Gastroesophageal sphincter (tissue), 4 donors: Measurements from ENCODE around the gene MMP25. TPM values are rescaled to one million over a fixed set of nuclear protein-coding genes. Genes with fewer than 3 reads are reported as not detected.

Experiments used
- ATAC-seq: fragments of 150-250 bp; one replicate; pipeline ENCODE4 v1.9.1; 2016; ENCODE audit warnings: mild to moderate bottlenecking, moderate library complexity
- H3K27ac ChIP-seq, 4 donors: fragments of 200-600 bp; sonication (generic) in 3 of 4; 1 replicate in 3 of 4; 2 replicates in 1 of 4; pipeline ENCODE4 v1.5.1; 2016 to 2019
- H3K27me3 ChIP-seq: fragments of 200-600 bp; sonication (generic); one replicate; pipeline ENCODE4 v1.5.1; 2019
- H3K36me3 ChIP-seq, 2 donors: fragments of 200-600 bp; sonication (generic); one replicate each; pipeline ENCODE4 v1.5.1; 2019; ENCODE audit warnings: control low read depth in 1 of 2
- H3K4me1 ChIP-seq, 3 donors: fragments of 200-600 bp; sonication (generic); 1 replicate in 2 of 3; 2 replicates in 1 of 3; pipeline ENCODE4 v1.5.1; 2016 to 2019; ENCODE audit warnings: control low read depth in 2 of 3
- H3K4me3 ChIP-seq, 2 donors: fragments of 200-600 bp; sonication (generic); one replicate each; pipeline ENCODE4 v1.5.1; 2019; ENCODE audit warnings: mild to moderate bottlenecking in 1 of 2, moderate library complexity in 1 of 2
- H3K9me3 ChIP-seq, 3 donors: fragments of 200-600 bp; sonication (generic); one replicate each; pipeline ENCODE4 v1.5.1; 2017 to 2019; ENCODE audit warnings: control low read depth in 2 of 3
- EP300 ChIP-seq: sonication (generic); formaldehyde crosslinking; IDR thresholded peaks from one replicate; pipeline ENCODE4 v1.6.1; 2017; ENCODE audit warnings: antibody characterized with exemption, mild to moderate bottlenecking
- POLR2A ChIP-seq, 2 donors: fragments of 450-650 bp; IDR thresholded peaks; one replicate each; pipeline ENCODE4 v1.6.1; 2017; ENCODE audit warnings: antibody characterized with exemption in 2 of 2, mild to moderate bottlenecking in 2 of 2, moderate library complexity in 1 of 2
- POLR2AphosphoS5 ChIP-seq: sonication (generic); formaldehyde crosslinking; IDR thresholded peaks from one replicate; pipeline ENCODE4 v1.6.1; 2017; ENCODE audit warnings: antibody characterized with exemption
- WGBS, 2 donors: methylation state at CpG; one replicate each; pipeline ENCODE4 v1.1.5; 2018; ENCODE audit warnings: low coverage in 1 of 2; 5-methylcytosine and 5-hydroxymethylcytosine counted together
- total RNA-seq, 4 donors: library from RNA; depleted of rRNA; stranded (reverse); fragments of >200 nt; gene quantifications; one replicate each; pipeline ENCODE4 v1.1.0, GENCODE V29; 2016
- TF ChIP-seq, protein P1 (sequence below), 4 experiments: fragments of 200-600 bp in 2 of 4; fragments of 450-650 bp in 2 of 4; sonication (generic) in 1 of 4; IDR thresholded peaks; one replicate each; pipeline ENCODE4 v1.5.1; 2017 to 2019; ENCODE audit warnings: antibody characterized with exemption in 4 of 4, mild to moderate bottlenecking in 2 of 4, moderate library complexity in 2 of 4

MMP25 gene
- total RNA-seq, 4 donors from 2014 or later = 1.6 to 2.6 TPM; not detected in 2

DNA sequence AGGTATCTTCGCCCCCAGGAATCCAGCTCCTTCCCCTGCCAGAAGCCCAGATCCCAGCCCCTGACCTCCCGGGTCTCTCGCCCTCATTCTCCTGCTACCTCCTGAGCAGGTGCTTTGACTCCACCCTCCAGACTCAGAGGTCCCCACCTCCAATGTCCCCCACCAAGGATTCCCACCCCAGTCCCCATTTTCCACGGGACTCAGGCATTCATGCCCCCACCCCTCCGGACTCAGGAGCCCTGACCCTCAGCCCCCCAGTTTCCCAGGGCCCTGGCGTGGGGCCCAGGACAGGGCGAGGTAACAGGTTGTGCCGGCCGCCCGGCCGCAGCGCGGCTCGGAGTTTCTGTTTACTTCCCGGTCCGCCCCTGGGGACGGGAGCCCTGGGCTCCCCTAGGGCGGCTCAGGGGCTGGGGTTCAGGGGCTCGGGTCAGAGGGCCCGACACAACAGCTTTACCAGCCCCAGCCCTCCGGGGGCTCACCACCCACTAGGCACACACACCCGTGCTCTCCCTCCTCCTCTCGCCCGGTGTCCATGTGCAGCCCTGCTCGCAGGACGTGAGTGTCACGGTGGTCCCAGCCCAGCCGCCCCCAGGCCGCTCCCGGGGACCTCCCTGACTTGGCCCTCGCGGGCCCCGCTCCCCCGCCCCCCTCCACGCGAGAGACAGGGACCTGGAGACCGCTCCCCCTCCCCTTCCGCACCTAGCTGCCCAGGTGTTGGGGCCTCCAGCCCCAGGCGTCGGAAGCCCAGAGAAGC, 10.2 kb upstream of the MMP25 start:
- TF ChIP-seq, protein P1, sequence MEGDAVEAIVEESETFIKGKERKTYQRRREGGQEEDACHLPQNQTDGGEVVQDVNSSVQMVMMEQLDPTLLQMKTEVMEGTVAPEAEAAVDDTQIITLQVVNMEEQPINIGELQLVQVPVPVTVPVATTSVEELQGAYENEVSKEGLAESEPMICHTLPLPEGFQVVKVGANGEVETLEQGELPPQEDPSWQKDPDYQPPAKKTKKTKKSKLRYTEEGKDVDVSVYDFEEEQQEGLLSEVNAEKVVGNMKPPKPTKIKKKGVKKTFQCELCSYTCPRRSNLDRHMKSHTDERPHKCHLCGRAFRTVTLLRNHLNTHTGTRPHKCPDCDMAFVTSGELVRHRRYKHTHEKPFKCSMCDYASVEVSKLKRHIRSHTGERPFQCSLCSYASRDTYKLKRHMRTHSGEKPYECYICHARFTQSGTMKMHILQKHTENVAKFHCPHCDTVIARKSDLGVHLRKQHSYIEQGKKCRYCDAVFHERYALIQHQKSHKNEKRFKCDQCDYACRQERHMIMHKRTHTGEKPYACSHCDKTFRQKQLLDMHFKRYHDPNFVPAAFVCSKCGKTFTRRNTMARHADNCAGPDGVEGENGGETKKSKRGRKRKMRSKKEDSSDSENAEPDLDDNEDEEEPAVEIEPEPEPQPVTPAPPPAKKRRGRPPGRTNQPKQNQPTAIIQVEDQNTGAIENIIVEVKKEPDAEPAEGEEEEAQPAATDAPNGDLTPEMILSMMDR (IDR thresholded peaks at IDR 0.05) = no peak
- TF ChIP-seq POLR2AphosphoS5 = no peak
- no peak for TF ChIP-seq POLR2A (IDR thresholded peaks at IDR 0.05)
- no peak for TF ChIP-seq EP300
- WGBS, 2 donors = 20% methylated on average over 1 of the region's 40 CpGs; no CpG with 5 or more reads in 1 of the 2 donors
- Histone ChIP-seq H3K27me3 (peaks cover 98% of the 10 kb centered on the region), H3K4me3 (peak overlapping the region in 1 of 2 donors; percentile 1), H3K4me1 (peaks cover 0 to 12% (median 7%) of the 10 kb centered on the region in 3 donors), H3K27ac (no peak overlapping the region), H3K9me3 (no peaks in the 10 kb centered on the region), H3K36me3 (no peaks in the 10 kb centered on the region)
- no peak for ATAC-seq

DNA sequence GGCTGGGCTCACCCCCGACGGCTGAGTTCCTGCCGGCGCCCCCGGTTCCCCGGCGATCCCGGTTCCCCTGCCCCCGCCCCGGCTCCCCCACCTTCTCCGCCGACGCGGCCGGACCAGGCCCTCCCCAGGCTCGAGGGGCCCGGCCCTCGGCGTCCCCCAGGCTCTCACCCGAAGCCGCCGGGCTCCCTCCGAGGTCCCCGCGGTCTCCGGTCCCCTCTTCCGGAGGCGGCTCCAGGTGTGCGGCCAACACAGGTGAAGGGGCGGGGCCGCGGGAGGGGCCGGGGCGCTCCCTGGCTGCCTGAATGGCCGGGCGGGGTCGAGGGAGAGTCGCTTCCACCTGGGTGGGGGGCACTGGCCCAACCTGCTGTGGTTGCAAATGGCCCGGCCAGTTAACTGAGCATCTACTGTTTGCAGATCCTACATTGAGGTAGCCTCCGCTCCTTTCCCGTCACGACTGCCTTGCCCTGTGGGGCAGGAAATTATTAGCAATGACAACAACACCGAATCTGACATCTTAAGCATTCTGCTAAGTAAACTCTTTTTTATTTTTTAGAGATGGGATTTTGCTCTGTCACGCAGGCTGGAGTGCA, 9.5 kb upstream of the MMP25 start, which contains the start of gene BICDL2:
Gene BICDL2 (minus strand): TSS at position 219 of the 590 bp plus-strand sequence. CDS start 1,448 bp downstream, outside the sequence.
- Histone ChIP-seq H3K4me3 (peak within 1 kb of the TSS in 1 of 2 donors; percentile 1), H3K27ac (no peak within 1 kb of the TSS), H3K27me3 (peaks cover 100% of the 10 kb centered on the region), H3K9me3 (no peaks in the 10 kb centered on the region), H3K4me1 (peaks cover 0 to 12% (median 7%) of the 10 kb centered on the region in 3 donors), H3K36me3 (no peaks in the 10 kb centered on the region)
- no peak for ATAC-seq
- TF ChIP-seq EP300 = no peak
- 29 to 38% methylated on average over 5 to 7 of the region's 44 CpGs for WGBS, 2 donors

DNA sequence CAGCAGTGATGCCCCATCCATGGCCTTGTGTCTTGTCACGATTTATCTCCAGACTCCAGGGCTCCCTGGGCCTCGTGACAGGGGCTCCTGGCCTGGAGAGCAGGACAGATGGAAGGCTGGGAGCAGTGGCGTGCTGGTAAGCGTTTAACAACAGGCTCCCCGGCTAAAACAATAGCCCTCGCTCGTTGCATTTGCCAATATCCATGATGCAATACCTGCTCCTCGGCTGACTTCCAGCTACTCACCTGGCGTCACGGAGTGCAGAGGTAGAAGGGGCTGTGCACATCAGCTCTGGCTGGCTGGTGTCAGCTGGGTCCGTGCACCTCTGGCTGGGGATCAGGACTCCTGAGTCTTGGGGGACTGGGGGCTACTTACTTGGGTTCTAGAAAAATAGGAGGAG, 8.1 kb upstream of the MMP25 start:
- TF ChIP-seq POLR2A (IDR thresholded peaks at IDR 0.05) = no peak
- TF ChIP-seq POLR2AphosphoS5 = no peak
- TF ChIP-seq EP300 = no peak
- TF ChIP-seq, protein P1 (IDR thresholded peaks at IDR 0.05) = no peak
- H3K27me3 ChIP-seq = peaks cover 98% of the 10 kb centered on the region

DNA sequence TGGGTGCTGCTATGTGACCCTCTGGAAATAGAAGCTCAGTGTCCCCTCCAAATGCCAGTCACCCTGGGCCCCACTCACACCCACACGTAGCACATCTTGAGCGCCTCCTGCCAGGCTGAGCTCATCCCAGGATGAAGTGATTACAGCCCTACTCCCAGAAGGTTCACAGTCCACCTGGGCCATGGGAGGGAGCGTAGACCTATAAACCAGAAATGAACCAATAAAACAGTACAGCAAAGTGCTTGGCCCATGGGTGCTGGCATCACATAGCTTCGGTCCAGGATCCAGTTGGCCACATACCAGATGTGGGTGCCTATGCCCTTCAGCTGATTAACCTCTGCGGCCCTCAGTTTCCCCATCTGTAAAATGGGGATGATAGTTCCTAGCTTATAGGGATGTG, 7.5 kb upstream of the MMP25 start:
- ATAC-seq = no peak
- H3K4me1 ChIP-seq = peaks cover 0 to 12% (median 7%) of the 10 kb centered on the region in 3 donors
- TF ChIP-seq POLR2A (IDR thresholded peaks at IDR 0.05) (no peak), POLR2AphosphoS5 (no peak), EP300 (no peak)
- TF ChIP-seq, protein P1 (IDR thresholded peaks at IDR 0.05) = no peak
- peaks cover 98% of the 10 kb centered on the region for H3K27me3 ChIP-seq
- 95% methylated on average over 3 of the region's 5 CpGs; no CpG with 5 or more reads in 1 of the 2 donors for WGBS, 2 donors
- no peaks in the 10 kb centered on the region for H3K36me3 ChIP-seq
- no peak overlapping the region for H3K27ac ChIP-seq
- H3K4me3 ChIP-seq = no peak overlapping the region
- no peaks in the 10 kb centered on the region for H3K9me3 ChIP-seq

More for the DNA sequence above, 8.1 kb upstream of the MMP25 start:
- WGBS, 2 donors = 42% methylated on average over 4 of the region's 11 CpGs; no CpG with 5 or more reads in 1 of the 2 donors
- H3K36me3 ChIP-seq = no peaks in the 10 kb centered on the region
- peaks cover 0 to 12% (median 7%) of the 10 kb centered on the region in 3 donors for H3K4me1 ChIP-seq
- H3K9me3 ChIP-seq = no peaks in the 10 kb centered on the region
- no peak overlapping the region for H3K27ac ChIP-seq
- no peak for ATAC-seq
- no peak overlapping the region for H3K4me3 ChIP-seq

DNA sequence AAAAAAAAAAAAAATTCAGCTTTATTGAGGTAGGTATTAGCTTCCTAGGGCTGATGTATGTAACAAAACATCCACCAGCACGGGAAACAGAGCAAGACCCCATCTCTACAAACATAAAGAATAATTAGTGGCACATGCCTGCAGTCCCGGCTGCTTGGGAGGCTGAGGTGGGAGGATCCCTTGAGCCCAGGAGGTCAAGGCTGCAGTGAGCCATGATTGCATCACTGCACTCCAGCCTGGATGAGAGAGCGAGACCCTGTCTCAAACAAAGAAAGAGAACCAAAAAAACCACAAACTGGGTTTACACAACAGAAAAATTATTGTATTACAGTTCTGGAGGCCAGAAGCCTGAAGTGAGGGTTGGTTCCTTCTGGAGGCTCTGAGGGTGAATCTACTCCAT, 4.0 kb upstream of the MMP25 start:
- H3K27ac ChIP-seq = no peak overlapping the region
- peaks cover 98% of the 10 kb centered on the region for H3K27me3 ChIP-seq
- TF ChIP-seq POLR2A (IDR thresholded peaks at IDR 0.05) (no peak), POLR2AphosphoS5 (no peak), EP300 (no peak)
- TF ChIP-seq, protein P1 (IDR thresholded peaks at IDR 0.05) = no peak
- ATAC-seq = no peak
- H3K4me3 ChIP-seq = no peak overlapping the region
- H3K4me1 ChIP-seq = peaks cover 0 to 26% (median 18%) of the 10 kb centered on the region in 3 donors
- WGBS, 2 donors = 25 to 78% methylated on average over 1 to 2 of the region's 3 CpGs
- H3K36me3 ChIP-seq = no peaks in the 10 kb centered on the region
- H3K9me3 ChIP-seq = no peaks in the 10 kb centered on the region
